ENCODE results near the gene AMZ1.

Gene AMZ1

DNA sequence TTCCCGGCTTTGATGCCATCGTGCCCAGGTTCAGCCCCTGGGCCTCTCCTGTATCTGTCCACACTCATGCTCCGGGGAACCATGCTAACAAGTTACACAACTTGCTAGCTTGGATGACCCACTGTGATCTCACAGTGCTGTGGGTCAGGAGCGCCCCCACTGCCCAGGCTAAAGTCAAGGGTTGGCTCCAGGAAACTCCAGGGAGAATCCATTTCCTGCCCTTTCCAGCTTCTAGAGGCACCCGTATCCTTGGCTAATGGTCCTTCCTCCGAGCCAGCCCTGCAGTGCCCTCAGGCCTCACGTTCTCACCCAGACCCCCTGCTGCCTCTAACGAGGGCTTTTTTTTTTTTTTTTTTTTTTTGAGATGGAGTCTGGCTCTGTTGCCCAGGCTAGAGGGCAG is 19.5 kb downstream of the AMZ1 start:
- DNase-seq, result no peak
- intact Hi-C loops (cut with DNase I), result no loop called here

DNA sequence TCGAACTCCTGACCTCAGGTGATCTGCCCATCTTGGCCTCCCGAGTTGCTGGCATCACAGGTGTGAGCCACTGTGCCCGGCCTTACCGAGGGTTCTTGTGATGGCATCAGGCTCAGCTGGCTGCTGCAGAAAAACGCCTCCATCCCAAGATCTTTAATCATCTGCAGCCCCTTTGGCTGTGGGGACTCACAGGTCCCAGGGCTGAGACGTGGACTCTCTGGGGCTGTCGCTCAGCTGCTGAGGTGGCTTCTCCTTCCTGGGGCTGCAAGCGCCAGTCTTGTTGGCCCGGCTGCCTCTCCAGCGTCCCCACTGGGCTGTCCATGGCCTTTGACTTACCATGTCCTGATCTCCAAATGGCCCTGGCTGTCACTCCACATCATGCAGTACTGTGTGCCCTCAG is 20.0 kb downstream of the AMZ1 start:
- intact Hi-C loops (cut with DNase I), result loop anchor here (2.0 kb wide), 1 partner anchor 141 kb away; no protein-coding TSS in a partner anchor
- no peak for DNase-seq

DNA sequence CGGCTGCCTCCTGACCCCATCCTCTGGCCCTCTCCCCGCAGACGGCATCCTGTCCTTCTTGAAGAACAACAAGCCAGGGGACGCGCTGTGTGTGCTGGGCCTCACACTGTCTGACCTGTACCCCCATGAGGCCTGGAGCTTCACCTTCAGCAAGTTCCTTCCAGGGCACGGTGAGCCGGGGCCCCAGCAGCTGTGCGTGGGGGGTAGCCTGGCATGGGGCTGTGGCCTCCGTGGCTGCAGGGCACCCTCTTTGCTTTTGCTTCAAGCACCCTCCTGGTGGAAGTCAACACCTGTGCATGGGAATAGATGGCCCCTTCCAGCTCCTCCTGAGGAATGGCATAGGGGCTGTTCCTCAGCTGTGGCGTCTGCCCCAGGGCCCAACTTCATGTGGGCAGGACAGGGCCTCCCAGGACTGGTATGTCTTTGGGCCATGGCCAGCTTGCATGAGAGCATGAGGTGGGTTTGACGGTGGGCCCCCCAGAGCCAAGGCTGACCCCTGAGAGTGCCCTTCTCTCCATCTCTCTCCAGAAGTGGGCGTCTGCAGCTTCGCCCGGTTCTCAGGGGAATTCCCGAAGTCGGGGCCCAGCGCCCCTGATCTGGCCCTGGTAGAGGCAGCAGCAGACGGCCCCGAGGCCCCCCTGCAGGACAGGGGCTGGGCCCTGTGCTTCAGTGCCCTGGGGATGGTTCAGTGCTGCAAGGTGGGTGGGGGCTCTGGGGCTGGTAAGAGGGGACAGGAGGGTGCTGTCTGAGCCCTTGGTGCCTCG is 20.7 kb downstream of the AMZ1 start:
- intact Hi-C loops (cut with DNase I), result loop anchor here (1.0 to 2.0 kb wide), 2 partner anchors 37 to 142 kb away; no protein-coding TSS in a partner anchor

DNA sequence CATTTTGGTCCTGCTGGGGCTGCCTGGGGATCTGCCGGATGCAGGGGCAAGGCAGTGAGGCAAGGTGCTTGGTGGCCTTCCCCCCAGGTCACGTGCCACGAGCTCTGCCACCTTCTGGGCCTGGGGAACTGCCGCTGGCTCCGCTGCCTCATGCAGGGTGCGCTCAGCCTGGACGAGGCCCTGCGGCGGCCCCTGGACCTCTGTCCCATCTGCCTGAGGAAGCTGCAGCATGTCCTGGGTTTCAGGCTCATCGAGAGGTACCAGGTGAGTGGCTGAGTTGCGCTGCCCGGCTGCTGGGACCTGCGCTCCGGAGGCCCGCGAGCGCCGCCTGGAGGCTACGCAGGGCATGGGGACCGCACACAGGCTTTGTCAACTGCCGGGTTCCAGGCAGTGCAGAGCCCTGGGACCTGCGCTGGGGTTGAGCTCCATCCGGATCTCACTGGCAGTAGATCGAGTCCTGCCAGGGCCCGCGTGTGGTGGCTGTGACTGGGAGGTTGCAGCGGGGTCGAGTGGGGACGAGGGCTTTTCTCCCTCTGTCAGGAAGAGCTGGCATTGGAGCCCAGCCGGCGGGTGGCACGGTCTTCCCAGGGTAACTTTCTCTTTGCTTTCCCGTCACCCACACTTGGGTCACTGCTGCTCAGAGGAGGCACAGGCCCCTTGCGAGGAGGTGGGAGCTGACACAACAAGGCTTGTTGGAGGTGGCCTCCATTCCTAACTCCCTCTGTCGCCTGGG is 21.7 kb downstream of the AMZ1 start:
- intact Hi-C loops (cut with DNase I), result loop anchor here (1.0 to 2.0 kb wide), 2 partner anchors 38 to 143 kb away; no protein-coding TSS in a partner anchor
- DNase-seq, result peak in 9 of 10 donors; percentile 36 to 97 (median 66)

More for the DNA sequence above, 20.7 kb downstream of the AMZ1 start:
- DNase-seq, result no peak

DNA sequence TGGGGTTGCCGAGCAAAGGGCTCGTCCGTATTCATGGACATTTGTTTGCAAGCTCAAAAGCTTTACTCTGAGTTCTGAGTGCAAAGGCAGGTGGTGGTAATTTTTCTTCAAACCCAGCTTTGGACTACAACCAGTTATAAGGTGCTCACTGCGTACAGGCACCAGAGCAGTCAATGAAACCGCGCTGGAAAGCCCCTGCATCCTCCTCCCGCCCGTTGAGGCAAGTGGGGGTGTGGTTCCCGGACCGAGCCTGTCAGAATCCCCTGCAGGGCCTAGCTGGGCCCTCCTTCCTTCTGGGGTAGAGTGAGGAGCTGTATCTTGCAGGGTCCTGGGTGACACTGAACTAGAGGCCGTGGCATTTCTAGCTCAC is 22.3 kb downstream of the AMZ1 start:
- intact Hi-C loops (cut with DNase I), result no loop called here
- DNase-seq, result no peak

DNA sequence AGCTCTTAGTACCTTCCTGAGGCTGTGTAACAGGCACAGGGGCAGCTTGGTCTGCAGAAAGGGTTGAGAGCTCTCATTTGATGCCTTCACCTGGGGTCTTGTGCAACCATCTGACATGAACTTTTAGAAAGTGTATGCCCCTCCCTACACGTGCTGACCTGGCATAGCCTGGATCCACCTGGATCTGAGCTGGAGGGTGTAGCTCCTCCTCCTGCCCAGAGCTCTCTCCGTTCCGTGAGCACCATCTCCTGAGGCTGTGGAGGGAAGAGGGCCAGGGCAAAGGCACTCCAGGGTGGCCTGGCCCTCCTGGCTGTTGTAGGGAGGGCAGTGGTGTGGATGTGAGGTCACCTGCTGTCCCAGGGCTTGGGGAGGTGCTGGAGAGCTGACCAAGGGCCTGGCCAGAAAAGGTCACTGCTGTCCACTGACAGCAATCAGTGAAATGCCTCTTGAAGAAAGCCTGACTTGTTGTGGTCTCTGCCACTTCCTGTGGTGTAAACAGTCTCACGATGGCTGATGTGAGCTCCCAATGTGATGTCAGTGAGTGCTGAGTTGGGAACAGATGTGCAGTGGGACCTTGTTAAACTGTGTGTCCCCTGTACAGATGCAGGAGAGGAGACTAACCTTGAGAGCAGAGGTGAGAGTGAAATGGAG is 23.0 kb downstream of the AMZ1 start:
- no peak for DNase-seq
- intact Hi-C loops (cut with DNase I), result no loop called here

DNA sequence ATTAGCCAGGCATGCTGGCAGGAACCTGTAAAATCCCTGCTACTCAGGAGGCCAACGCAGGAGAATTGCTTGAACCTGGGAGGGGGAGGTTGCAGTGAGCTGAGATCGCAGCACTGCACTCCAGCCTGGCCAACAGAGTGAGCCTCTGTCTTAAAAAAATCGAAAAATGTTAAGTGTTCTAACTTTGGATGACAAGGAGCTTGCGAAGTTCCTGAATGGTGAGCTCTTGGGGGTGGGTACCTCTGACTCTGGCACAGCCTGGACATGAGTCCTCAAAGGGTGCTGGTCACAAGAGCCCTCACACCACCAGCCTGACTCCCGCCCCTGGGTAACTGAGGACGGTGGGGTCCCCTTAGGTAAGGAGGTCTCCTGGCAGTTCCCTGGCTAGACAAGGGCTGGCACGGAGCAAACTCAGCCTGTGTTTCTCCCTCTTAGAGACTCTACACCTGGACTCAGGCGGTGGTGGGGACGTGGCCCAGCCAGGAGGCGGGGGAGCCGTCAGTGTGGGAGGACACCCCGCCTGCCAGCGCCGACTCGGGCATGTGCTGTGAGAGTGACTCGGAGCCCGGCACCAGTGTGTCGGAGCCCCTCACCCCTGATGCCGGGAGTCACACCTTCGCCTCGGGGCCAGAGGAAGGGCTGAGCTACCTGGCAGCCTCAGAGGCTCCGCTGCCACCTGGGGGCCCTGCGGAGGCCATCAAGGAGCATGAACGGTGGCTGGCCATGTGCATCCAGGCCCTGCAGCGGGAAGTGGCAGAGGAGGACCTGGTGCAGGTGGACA is 24.1 kb downstream of the AMZ1 start:
- intact Hi-C loops (cut with DNase I), result no loop called here

DNA sequence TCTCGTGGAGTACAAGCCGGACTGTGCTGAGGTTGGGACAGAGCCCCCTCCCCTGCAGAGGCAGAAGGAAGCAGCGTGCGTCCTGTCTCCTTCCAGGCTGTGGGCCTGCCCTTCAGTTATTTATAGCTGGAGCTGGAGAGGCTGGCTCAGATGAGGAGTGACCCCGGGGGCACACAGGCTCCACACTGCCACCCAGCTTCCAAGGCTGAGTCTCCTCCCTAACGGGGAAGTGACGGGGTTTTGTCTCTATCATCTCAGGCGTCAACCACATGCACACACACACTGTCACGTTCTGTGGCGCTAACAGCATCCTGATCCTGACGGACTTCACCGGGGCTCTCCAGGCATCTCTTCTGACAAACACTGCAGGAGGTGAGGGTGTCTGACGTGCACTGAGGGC is 25.4 kb downstream of the AMZ1 start:
- intact Hi-C loops (cut with DNase I), result no loop called here
- DNase-seq, result no peak

More for the DNA sequence above, 24.1 kb downstream of the AMZ1 start:
- DNase-seq, result no peak

DNA sequence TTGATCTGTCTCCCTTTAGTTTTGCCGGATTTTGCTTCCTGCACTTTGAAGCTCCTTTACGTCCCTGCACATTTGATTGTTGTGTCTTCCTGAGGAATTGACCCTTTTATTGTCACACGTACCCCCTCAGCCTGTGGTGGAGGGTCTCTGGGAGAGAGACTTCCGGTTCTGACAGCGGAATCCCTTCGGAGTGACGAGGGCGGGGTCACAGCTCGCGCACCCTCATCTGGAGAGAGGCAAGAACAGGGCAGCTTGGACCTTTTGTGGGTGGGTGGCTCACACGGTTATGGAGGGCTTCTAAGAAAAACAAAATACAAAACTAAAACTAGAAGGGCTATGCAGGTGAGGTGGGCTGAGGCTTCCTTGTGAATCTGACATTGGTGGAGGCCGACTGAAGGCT is 26.0 kb downstream of the AMZ1 start:
- intact Hi-C loops (cut with DNase I), result no loop called here
- no peak for DNase-seq

DNA sequence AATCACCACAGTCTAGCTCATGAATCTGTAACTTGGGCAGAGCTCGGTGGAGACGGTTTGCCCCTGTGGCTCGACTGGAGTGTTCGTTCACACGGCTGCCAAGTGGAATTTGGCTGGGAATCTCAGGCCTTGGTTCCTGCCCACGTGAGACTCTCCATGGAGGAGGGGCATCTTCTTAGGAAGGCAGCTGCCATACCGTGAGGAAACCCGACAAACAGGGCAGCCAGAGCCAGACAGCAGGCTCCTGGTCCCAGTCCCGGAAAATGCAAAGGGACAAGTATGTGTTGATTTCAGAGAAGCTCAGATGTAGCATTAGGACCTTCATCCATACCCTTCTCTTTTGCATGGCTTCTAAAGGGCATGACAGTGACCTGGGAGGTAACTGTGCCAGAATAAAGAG is 26.6 kb downstream of the AMZ1 start:
- DNase-seq, result no peak
- intact Hi-C loops (cut with DNase I), result no loop called here

DNA sequence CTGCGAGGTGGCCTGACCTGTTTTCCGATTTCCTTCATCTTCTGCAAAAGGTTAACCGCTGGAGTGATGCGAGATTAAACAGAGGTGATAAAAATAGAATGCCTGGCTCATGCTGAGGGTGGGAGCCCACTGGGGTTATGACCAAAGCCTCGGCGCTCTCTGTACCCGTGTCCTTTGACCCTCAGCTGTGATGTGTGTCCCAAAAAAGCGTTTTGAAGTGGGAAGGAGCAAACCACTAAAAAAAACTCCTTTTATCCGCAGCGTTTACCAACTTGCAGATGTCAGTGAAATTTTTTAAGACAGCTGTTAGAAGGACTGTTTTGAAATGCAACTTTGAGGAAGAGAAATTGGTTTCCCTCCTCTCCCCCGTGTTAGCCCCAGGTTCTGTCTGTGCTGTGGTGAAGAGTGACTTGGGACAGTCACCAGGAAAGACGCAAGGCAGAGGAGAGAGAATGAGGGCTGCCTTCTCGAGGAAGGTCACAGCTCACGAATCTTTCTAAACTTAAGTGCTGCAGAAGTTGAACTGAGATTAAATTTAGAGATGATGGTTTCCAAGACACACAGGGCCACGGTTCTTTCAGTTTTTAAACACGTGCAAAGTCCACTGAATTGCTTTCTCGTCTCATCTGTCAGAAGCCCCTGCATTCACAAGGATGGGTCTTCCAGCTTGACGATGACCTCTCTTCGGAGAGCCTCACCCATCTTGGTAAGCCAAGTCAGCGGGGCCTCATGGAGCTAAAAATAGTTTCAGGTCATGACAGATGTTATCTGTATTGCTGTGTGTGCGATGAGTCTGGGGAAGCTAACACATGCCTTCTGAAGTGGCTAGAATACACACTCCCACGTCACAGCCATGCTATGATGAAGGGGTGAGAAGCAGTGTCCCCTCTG is 27.6 kb downstream of the AMZ1 start:
- no peak for DNase-seq
- intact Hi-C loops (cut with DNase I), result no loop called here

DNA sequence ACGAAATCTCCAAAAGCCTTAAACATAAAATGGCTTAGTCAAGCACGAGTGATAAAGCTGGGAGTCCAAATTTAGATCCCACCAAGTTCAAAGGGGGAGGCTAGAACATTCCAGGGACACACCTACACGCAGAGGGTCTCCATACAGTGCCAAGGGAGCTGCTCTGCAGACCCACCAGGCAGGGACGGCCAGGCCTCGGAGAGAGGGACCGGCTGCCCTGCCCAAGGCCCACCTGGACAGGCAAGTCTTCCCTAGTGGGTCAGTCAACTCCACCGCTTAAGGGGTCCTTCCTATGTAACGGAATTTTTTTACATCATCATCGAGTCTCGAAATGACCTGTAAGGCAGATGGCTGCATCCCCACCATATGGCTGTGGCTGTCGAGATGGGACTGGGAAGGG is 28.5 kb downstream of the AMZ1 start:
- intact Hi-C loops (cut with DNase I), result no loop called here
- DNase-seq, result no peak

DNA sequence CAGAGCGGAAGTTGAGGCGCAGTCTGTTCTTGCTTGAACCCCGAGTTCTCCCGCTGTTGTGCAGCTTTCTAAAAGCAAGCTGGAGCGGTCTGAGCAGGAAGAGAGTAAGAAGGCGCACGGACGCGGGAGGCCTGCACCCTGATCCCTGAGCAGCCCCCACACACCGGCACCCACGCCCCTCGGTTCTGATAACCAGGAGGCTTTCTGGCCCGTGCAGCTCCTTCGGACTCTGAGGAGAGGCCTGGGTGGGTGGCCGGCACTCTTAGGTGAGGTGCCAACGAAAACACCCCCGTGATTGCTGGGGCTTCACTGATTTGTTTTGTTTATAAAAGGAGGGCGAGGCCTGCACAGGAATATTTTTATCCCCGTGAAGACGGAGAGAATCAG is 28.9 kb downstream of the AMZ1 start:
- intact Hi-C loops (cut with DNase I), result no loop called here
- no peak for DNase-seq

DNA sequence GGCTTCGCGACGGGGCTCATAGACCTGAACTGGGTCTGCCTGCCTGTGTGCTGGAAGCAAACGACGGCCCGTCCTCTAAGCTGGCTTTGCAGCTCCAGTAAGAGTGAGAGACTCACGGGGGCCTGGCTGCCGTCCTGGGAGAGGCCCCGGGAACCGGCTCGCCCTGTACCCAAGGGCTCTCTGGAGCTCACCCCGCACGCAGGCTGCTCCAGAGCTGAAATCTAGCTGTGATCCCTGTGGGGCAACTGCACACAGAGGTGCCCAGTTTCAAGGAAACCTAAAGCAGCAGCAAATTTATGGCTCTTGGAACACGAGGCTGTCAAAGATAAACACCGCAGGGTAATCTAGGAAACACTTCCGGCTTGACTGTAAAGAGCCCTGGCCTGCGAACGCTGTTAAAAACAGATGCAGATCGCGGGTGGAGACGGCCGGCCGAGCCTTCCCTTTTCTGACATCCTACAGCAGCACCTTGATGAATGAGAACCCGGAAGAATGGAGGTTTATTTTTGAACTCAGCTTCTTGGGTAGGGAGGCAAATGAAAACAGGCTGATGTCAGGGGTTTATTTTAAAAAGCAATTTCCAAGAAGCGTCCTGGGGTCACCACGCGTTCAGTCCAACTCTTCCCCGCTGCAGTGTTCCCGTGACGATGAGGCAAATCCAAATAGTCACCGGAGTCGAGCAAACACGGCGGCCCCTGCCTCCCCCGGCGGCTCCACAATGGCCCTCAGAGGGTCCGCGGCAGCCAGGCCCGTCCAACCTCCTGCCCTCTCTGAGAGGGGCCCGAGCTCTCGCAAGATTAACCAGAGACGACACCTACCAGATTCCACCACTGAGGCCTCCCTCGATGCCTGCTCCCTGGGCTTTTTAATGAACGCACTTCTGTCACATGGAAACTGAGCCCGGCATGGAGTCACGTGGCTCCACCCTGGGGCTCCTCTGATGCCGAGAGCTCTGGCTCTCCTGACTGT is 29.6 kb downstream of the AMZ1 start:
- intact Hi-C loops (cut with DNase I), result no loop called here
- DNase-seq, result peak in 1 of 10 donors; percentile 84

DNA sequence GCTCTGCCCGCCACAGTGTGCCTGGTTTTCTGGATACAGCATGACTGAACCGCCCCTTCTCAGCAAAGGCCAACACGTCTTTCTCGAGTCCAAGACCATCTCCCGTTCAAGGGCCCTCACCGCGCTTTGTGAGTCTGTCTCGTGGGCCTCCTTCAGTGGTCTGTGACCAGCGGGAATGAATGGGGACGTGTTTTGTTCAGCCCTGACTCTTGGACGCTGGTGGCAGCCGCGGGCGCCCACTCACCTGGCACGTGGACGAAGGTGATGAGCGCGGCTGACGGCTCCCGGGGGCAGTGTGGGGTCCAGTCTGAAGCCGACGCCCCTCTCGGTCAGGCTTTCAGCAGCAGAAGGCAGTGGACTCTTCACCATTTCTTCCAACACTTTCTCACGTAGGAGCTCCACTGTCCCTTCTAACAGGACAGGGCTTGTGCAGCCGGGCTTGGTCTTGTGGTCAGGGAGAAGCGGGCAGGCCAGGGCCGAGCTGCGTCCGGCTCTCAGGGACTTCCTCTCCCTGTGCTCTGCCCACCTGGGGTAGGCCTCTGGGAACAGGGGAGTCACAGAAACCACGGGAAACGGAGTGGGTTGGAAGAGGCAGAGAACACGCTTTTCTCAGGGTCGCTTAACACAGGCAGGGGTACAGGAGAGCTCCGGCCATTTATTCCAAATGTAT is 30.4 kb downstream of the AMZ1 start:
- intact Hi-C loops (cut with DNase I), result no loop called here

DNA sequence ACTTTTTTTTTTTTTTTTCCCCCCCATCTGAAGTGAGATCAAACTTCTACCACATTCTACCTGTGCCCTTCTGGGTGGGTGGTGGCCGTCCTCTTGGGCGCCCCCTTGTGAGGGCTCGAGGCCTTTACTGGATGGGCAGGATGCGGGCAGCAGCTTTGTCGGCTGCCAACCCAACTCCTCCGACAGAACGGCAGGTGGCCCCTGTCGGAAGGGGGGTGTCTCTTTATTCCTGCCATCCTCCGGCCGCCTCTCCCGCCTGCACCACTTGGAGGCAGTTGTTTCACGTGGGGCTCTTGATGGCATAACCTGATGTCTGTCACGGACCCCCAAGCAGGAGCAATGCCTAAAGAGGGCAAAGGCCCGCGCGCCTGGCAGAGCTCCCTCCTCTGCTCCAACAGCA is 31.0 kb downstream of the AMZ1 start:
- peak in 5 of 10 donors; percentile 49 to 89 (median 54) for DNase-seq
- intact Hi-C loops (cut with DNase I), result no loop called here

More for the DNA sequence above, 30.4 kb downstream of the AMZ1 start:
- no peak for DNase-seq

DNA sequence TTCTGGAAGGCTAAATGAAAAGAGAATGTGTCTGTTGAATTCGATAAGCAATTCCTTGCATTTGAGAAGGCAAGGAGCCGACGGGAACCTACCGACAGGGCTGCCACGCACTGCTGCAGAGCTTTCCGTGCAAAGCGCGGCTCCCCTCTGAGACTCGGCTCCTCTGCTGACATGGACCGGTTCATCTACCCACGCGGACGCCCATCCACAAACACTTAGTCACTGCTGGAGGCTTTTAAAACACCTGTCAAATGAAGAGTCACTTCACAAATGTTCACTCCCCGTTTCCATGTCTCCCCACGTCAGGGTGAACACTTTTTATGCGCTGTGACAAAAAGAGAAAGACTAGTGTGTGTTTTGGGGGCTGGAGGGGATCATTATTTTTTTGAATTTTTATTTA is 32.0 kb downstream of the AMZ1 start:
- intact Hi-C loops (cut with DNase I), result no loop called here
- peak in 5 of 10 donors; percentile 36 to 92 (median 67) for DNase-seq

DNA sequence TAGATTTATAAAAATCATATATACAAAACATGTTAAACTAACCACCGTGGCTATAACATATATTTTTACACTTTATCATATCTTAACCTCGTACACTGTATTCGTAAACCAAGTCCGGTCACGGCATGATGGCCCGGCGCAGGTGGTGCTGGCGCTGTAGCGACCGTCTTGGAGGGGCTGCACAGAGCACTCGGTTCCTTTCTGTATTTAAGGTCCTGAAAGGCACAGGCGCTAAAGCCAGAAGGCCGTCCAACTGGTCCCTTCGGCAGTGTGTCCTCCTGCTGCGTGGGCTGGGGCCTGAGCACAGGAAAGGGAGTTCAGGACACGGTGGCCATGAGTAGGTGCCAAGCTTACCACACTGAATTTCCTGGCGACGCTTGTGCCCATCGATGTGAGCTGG is 33.8 kb downstream of the AMZ1 start:
- intact Hi-C loops (cut with DNase I), result no loop called here
- DNase-seq, result peak in 3 of 10 donors; percentile 55 to 64 (median 62)

Data from posterior cingulate gyrus (tissue), 11 donors.